Measurements from ENCODE around the gene RBPMS2. TPM values are rescaled to one million over a fixed set of nuclear protein-coding genes. Genes with fewer than 3 reads are reported as not detected.
A peak's percentile ranks its signal among the peaks of the same experiment; 100 is the strongest.

Gene RBPMS2

GRCh38 chr15:64690578-64691296, 84.7 kb downstream of the RBPMS2 start:
- H3K4me3 ChIP-seq (replicated peaks; ENCODE audit: insufficient read depth, low read length) = no peak overlapping the region
- TF ChIP-seq SPI1 (IDR thresholded peaks at IDR 0.05; ENCODE audit: borderline replicate concordance, low read depth) (no peak), GABPA (IDR thresholded peaks at IDR 0.05; ENCODE audit: low read depth) (no peak), CTCF (IDR thresholded peaks at IDR 0.05; ENCODE audit: insufficient read depth, low read length) (no peak), POLR2AphosphoS5 (IDR thresholded peaks at IDR 0.05; ENCODE audit: low read depth) (0 out of 2 replicates have a peak, but pooled peaks have one; percentile 9)
- no peak overlapping the region for H3K27ac ChIP-seq (replicated peaks)
- no peak for DNase-seq (ENCODE audit: low read depth in 1 of 2, low spot score in 1 of 2)
- H3K27me3 ChIP-seq (ENCODE audit: insufficient read depth, poor library complexity, severe bottlenecking) = no peaks in the 10 kb centered on the region

GRCh38 chr15:64690008-64690407, 85.4 kb downstream of the RBPMS2 start:
- no peak for DNase-seq (ENCODE audit: low read depth in 1 of 2, low spot score in 1 of 2)
- H3K27ac ChIP-seq (replicated peaks) = no peak overlapping the region
- no peaks in the 10 kb centered on the region for H3K27me3 ChIP-seq (ENCODE audit: insufficient read depth, poor library complexity, severe bottlenecking)
- no peak overlapping the region for H3K4me3 ChIP-seq (replicated peaks; ENCODE audit: insufficient read depth, low read length)
- TF ChIP-seq SPI1 (IDR thresholded peaks at IDR 0.05; ENCODE audit: borderline replicate concordance, low read depth) (no peak), GABPA (IDR thresholded peaks at IDR 0.05; ENCODE audit: low read depth) (no peak), CTCF (IDR thresholded peaks at IDR 0.05; ENCODE audit: insufficient read depth, low read length) (no peak), POLR2AphosphoS5 (IDR thresholded peaks at IDR 0.05; ENCODE audit: low read depth) (no peak)
- TF ChIP-seq, protein P1, sequence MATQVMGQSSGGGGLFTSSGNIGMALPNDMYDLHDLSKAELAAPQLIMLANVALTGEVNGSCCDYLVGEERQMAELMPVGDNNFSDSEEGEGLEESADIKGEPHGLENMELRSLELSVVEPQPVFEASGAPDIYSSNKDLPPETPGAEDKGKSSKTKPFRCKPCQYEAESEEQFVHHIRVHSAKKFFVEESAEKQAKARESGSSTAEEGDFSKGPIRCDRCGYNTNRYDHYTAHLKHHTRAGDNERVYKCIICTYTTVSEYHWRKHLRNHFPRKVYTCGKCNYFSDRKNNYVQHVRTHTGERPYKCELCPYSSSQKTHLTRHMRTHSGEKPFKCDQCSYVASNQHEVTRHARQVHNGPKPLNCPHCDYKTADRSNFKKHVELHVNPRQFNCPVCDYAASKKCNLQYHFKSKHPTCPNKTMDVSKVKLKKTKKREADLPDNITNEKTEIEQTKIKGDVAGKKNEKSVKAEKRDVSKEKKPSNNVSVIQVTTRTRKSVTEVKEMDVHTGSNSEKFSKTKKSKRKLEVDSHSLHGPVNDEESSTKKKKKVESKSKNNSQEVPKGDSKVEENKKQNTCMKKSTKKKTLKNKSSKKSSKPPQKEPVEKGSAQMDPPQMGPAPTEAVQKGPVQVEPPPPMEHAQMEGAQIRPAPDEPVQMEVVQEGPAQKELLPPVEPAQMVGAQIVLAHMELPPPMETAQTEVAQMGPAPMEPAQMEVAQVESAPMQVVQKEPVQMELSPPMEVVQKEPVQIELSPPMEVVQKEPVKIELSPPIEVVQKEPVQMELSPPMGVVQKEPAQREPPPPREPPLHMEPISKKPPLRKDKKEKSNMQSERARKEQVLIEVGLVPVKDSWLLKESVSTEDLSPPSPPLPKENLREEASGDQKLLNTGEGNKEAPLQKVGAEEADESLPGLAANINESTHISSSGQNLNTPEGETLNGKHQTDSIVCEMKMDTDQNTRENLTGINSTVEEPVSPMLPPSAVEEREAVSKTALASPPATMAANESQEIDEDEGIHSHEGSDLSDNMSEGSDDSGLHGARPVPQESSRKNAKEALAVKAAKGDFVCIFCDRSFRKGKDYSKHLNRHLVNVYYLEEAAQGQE (IDR thresholded peaks at IDR 0.05; ENCODE audit: insufficient replicate concordance, low read depth) = no peak

Small RNA genes within 50 kb of the gene (microRNA-seq; reads per million reads assigned to microRNA genes)
- not detected for gene MIR1272

Measured in HL-60 (cell line).